HepG2 (cell line): Measurements from ENCODE around the gene ZBTB48. TPM values are rescaled to one million over a fixed set of nuclear protein-coding genes. Genes with fewer than 3 reads are reported as not detected.

ENCODE experiments used
- ATM ChIP-seq: fragments of 450-650 bp; IDR thresholded peaks from 2 replicates; pipeline ENCODE4 v1.7.1; 2017; ENCODE audit warnings: mild to moderate bottlenecking, borderline replicate concordance
- KDM5B ChIP-seq: sonication (generic); formaldehyde crosslinking; IDR thresholded peaks from 2 replicates; pipeline ENCODE4 v1.4.0; 2020; ENCODE audit warnings: missing genetic modification reagents, mild to moderate bottlenecking, borderline replicate concordance
- LCORL ChIP-seq, 2 experiments: fragments of 450-650 bp in 1 of 2; sonication (generic) in 1 of 2; formaldehyde crosslinking in 1 of 2; IDR thresholded peaks; 2 replicates each; pipeline versions ENCODE4 v1.5.0 to v1.6.1; 2017 to 2020; ENCODE audit warnings: antibody characterized with exemption in 1 of 2, missing genetic modification reagents in 1 of 2
- MAZ ChIP-seq, 2 experiments: sonication (generic) in 1 of 2; formaldehyde crosslinking in 1 of 2; IDR thresholded peaks; 2 replicates each; pipeline versions ENCODE4 v1.5.0 to v1.6.1; 2012 to 2020; ENCODE audit warnings: low read depth in 2 of 2, mild to moderate bottlenecking in 2 of 2, borderline replicate concordance in 1 of 2, improper control_type of control experiment in 1 of 2, low read length in 1 of 2, missing genetic modification reagents in 1 of 2, moderate library complexity in 1 of 2
- POLR2AphosphoS2 ChIP-seq: IDR thresholded peaks from 2 replicates; pipeline ENCODE4 v1.6.1; 2011; ENCODE audit warnings: low read depth, low read length, improper control_type of control experiment
- SRSF4 ChIP-seq: fragments of 200-400 bp; formaldehyde crosslinking; IDR thresholded peaks from one replicate; pipeline ENCODE4 v1.6.1; 2018; ENCODE audit warnings: mild to moderate bottlenecking, low read depth, low read length, moderate library complexity; ENCODE audit not compliant: poor library complexity, severe bottlenecking
- ZNF143 ChIP-seq: sonication (generic); formaldehyde crosslinking; IDR thresholded peaks from 2 replicates; pipeline ENCODE4 v1.4.0; 2020; ENCODE audit warnings: missing genetic modification reagents
- ZNF329 ChIP-seq: sonication (generic); formaldehyde crosslinking; IDR thresholded peaks from 2 replicates; pipeline ENCODE4 v1.9.0; 2021; ENCODE audit warnings: low read depth, mild to moderate bottlenecking, missing genetic modification reagents
- ZNF773 ChIP-seq: sonication (generic); formaldehyde crosslinking; IDR thresholded peaks from 2 replicates; pipeline ENCODE4 v1.4.0; 2020; ENCODE audit warnings: missing genetic modification reagents, borderline replicate concordance
- ZNF775 ChIP-seq: sonication (generic); formaldehyde crosslinking; IDR thresholded peaks from 2 replicates; pipeline ENCODE4 v1.4.0; 2020; ENCODE audit warnings: missing genetic modification reagents, mild to moderate bottlenecking, moderate library complexity, borderline replicate concordance
- polyA plus RNA-seq, 8 experiments: library from polyadenylated mRNA; depleted of rRNA in 3 of 8; stranded (reverse) in 7 of 8; unstranded in 1 of 8; fragments of >200 nt; fragmentation: Illumina TruSeq in 4 of 8; extraction: Trizol in 4 of 8; gene quantifications; 2 replicates each; pipeline versions ENCODE4 v1.2.1 to v1.2.3, GENCODE V29; 2011 to 2016; ENCODE audit warnings: low read depth in 4 of 8, missing spikeins in 1 of 8, mixed read lengths in 1 of 8; ENCODE audit not compliant: insufficient read depth in 1 of 8
- total RNA-seq, 5 experiments: library from RNA; depleted of rRNA; stranded (reverse); fragments of >200 nt; fragmentation: Illumina TruSeq; extraction: Trizol; gene quantifications; 2 replicates each; pipeline ENCODE4 v1.2.3, GENCODE V29; 2016; ENCODE audit warnings: low read depth in 1 of 5
- TF ChIP-seq, protein P1 (sequence below), 2 experiments: sonication (generic) in 1 of 2; formaldehyde crosslinking in 1 of 2; IDR thresholded peaks; 2 replicates each; pipeline versions ENCODE4 v1.4.0 to v1.6.1; 2016 to 2020; ENCODE audit warnings: borderline replicate concordance in 1 of 2, low read depth in 1 of 2, mild to moderate bottlenecking in 1 of 2, missing genetic modification reagents in 1 of 2
- TF ChIP-seq, protein P2 (sequence below): sonication (generic); formaldehyde crosslinking; IDR thresholded peaks from 2 replicates; pipeline ENCODE4 v1.5.0; 2020; ENCODE audit warnings: missing genetic modification reagents
- TF ChIP-seq, protein P3 (sequence below): sonication (generic); formaldehyde crosslinking; IDR thresholded peaks from 2 replicates; pipeline ENCODE4 v1.9.0; 2022; ENCODE audit warnings: low read depth, missing genetic modification reagents
- TF ChIP-seq, protein P4 (sequence below): sonication (generic); formaldehyde crosslinking; IDR thresholded peaks from 2 replicates; pipeline ENCODE4 v1.5.1; 2020; ENCODE audit warnings: mild to moderate bottlenecking, missing genetic modification reagents, moderate library complexity

The ZBTB48 gene
- total and polyA plus RNA-seq, 2 of the 13 experiments (the other 11 are each of a cell fraction or from before 2014, with no cell fraction given) = 13.0 to 17.1 TPM

DNA sequence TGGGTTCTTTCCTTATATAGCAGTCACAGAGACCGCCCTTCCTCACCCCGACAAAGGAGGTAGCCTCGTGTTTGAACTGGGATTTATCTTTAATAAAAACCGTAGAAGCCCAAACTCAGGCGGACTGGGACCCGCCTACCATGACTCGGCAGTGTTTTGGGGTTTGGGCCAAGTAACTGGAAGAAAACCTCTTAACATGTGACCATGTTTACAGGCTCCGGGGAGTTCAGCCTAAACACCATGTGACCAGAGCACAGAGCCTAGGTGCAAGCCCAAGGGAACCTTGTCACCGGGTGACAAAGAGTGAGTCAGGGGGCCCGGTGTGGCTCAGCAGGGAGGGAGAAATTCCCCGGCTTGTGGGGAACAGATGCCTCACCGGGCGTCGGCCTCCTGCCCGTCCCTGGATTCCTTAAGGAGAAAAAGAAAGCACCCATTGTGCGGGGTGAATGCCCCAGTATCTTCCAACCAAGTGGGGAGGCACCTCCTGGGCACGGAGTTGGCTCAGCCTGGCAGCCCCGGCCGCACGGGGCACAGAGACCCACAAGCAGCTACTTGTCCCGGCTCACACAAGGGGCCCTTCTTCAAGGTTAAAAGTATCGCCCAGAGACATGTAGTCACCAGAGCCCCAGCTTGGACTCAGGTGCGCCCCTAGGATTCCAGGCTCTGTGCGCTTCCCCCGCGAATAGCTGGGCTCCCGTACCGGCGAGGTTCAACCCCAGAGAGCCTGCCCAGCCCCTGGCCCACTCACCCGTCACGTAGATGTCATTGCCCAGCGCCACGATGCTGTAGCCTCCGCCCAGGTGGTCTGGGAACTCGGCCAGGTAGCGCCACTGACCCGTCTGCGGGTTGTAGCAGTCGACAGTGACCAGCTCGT is 21.5 kb downstream of the ZBTB48 start (continued):
- TF ChIP-seq LCORL (IDR thresholded peaks at IDR 0.05) (no peak), LCORL (CRISPR knock-in tag; IDR thresholded peaks at IDR 0.05) (peak; percentile 63; the same call in 1 of the 2 replicates), ZNF773 (CRISPR knock-in tag) (no peak), MAZ (IDR thresholded peaks at IDR 0.05; ENCODE audit: borderline replicate concordance, low read depth, low read length) (no peak), MAZ (CRISPR knock-in tag; IDR thresholded peaks at IDR 0.05; ENCODE audit: low read depth) (no peak), ZNF329 (CRISPR knock-in tag) (no peak), ZNF143 (CRISPR knock-in tag) (no peak), KDM5B (no peak; the same call in 1 of the 2 replicates), ZNF775 (no peak), SRSF4 (no peak), ATM (no peak), POLR2AphosphoS2 (no peak)
- TF ChIP-seq, protein P1, sequence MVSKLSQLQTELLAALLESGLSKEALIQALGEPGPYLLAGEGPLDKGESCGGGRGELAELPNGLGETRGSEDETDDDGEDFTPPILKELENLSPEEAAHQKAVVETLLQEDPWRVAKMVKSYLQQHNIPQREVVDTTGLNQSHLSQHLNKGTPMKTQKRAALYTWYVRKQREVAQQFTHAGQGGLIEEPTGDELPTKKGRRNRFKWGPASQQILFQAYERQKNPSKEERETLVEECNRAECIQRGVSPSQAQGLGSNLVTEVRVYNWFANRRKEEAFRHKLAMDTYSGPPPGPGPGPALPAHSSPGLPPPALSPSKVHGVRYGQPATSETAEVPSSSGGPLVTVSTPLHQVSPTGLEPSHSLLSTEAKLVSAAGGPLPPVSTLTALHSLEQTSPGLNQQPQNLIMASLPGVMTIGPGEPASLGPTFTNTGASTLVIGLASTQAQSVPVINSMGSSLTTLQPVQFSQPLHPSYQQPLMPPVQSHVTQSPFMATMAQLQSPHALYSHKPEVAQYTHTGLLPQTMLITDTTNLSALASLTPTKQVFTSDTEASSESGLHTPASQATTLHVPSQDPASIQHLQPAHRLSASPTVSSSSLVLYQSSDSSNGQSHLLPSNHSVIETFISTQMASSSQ (IDR thresholded peaks at IDR 0.05; ENCODE audit: low read depth) = no peak
- TF ChIP-seq, protein P1 (CRISPR knock-in tag; IDR thresholded peaks at IDR 0.05; ENCODE audit: borderline replicate concordance) = no peak
- TF ChIP-seq, protein P2, sequence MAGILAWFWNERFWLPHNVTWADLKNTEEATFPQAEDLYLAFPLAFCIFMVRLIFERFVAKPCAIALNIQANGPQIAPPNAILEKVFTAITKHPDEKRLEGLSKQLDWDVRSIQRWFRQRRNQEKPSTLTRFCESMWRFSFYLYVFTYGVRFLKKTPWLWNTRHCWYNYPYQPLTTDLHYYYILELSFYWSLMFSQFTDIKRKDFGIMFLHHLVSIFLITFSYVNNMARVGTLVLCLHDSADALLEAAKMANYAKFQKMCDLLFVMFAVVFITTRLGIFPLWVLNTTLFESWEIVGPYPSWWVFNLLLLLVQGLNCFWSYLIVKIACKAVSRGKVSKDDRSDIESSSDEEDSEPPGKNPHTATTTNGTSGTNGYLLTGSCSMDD (CRISPR knock-in tag) = no peak
- TF ChIP-seq, protein P3, sequence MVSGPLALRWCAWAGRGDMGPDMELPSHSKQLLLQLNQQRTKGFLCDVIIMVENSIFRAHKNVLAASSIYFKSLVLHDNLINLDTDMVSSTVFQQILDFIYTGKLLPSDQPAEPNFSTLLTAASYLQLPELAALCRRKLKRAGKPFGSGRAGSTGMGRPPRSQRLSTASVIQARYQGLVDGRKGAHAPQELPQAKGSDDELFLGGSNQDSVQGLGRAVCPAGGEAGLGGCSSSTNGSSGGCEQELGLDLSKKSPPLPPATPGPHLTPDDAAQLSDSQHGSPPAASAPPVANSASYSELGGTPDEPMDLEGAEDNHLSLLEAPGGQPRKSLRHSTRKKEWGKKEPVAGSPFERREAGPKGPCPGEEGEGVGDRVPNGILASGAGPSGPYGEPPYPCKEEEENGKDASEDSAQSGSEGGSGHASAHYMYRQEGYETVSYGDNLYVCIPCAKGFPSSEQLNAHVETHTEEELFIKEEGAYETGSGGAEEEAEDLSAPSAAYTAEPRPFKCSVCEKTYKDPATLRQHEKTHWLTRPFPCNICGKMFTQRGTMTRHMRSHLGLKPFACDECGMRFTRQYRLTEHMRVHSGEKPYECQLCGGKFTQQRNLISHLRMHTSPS (CRISPR knock-in tag) = no peak
- TF ChIP-seq, protein P4, sequence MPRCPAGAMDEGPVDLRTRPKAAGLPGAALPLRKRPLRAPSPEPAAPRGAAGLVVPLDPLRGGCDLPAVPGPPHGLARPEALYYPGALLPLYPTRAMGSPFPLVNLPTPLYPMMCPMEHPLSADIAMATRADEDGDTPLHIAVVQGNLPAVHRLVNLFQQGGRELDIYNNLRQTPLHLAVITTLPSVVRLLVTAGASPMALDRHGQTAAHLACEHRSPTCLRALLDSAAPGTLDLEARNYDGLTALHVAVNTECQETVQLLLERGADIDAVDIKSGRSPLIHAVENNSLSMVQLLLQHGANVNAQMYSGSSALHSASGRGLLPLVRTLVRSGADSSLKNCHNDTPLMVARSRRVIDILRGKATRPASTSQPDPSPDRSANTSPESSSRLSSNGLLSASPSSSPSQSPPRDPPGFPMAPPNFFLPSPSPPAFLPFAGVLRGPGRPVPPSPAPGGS (CRISPR knock-in tag) = no peak
